Left renal pelvis (tissue), 4 donors: ENCODE measurements around the gene CCDC80. TPM values are rescaled to one million over a fixed set of nuclear protein-coding genes. Genes with fewer than 3 reads are reported as not detected.

Experiments used
- polyA plus RNA-seq, 4 donors: library from polyadenylated mRNA; unstranded; fragments of 120-200 nt; gene quantifications; one replicate each; pipeline ENCODE4 v1.2.1, GENCODE V29; 2013; ENCODE audit not compliant: insufficient read length in 4 of 4

CCDC80 gene
- polyA plus RNA-seq, 4 donors = 63.1 to 729 (median 135) TPM

Other genes starting within 250 kb of the CCDC80 start
- under 1 TPM; 0.37 to 0.52 (median 0.41) TPM for gene BTLA, start 141.7 kb downstream of the CCDC80 start, polyA plus RNA-seq
- gene ATG3, start 79.2 kb downstream of the CCDC80 start, polyA plus RNA-seq = 10 to 100 TPM; 41.6 to 59.5 (median 47.0) TPM
- 10 to 100 TPM; 62.3 to 82.3 (median 67.5) TPM for gene SLC35A5, start 79.1 kb downstream of the CCDC80 start, polyA plus RNA-seq
- not detected for gene CD200R1L, start 205.7 kb upstream of the CCDC80 start, polyA plus RNA-seq